DOHH2 (cell line): ENCODE data around the gene YWHAE.

Experiments
- H3F3A ChIP-seq: fragments of 200-600 bp; sonication (generic), shearing (Covaris generic); 2 replicates; pipeline ENCODE4 v1.6.0; 2016; ENCODE audit warnings: antibody characterized with exemption, mild to moderate bottlenecking; ENCODE audit not compliant: control insufficient read depth, insufficient read depth
- H3K27ac ChIP-seq: fragments of 200-600 bp; sonication (generic); 2 replicates; pipeline ENCODE4 v1.5.1; 2014; ENCODE audit warnings: low read depth, mild to moderate bottlenecking, low read length, moderate library complexity
- H3K27me3 ChIP-seq: fragments of 200-600 bp; sonication (generic); 2 replicates; pipeline ENCODE4 v1.6.1; 2014; ENCODE audit warnings: mild to moderate bottlenecking, low read length, mixed read lengths; ENCODE audit not compliant: control insufficient read depth
- H3K36me3 ChIP-seq: fragments of 200-600 bp; sonication (generic); 2 replicates; pipeline ENCODE4 v1.6.1; 2014; ENCODE audit warnings: mild to moderate bottlenecking, low read length, moderate library complexity, mixed read lengths; ENCODE audit not compliant: control insufficient read depth
- H3K4me1 ChIP-seq: fragments of 200-600 bp; sonication (generic); 2 replicates; pipeline ENCODE4 v1.6.1; 2014; ENCODE audit warnings: mild to moderate bottlenecking, low read length, mixed read lengths; ENCODE audit not compliant: control insufficient read depth
- H3K4me2 ChIP-seq: fragments of 200-600 bp; sonication (generic); 2 replicates; pipeline ENCODE4 v1.6.0; 2014; ENCODE audit warnings: mild to moderate bottlenecking, low read length, moderate library complexity
- H3K4me3 ChIP-seq: fragments of 200-600 bp; sonication (generic); 2 replicates; pipeline ENCODE4 v1.5.1; 2014; ENCODE audit warnings: mild to moderate bottlenecking, low read length, mixed read lengths
- H3K79me2 ChIP-seq: fragments of 200-600 bp; sonication (generic); 2 replicates; pipeline ENCODE4 v1.6.1; 2014; ENCODE audit warnings: mild to moderate bottlenecking, low read length, mixed read lengths; ENCODE audit not compliant: control insufficient read depth
- H3K9me2 ChIP-seq: fragments of 200-600 bp; sonication (generic); replicated peaks from 2 replicates; pipeline ENCODE4 v1.6.1; 2014; ENCODE audit warnings: mild to moderate bottlenecking, low read length, mixed read lengths; ENCODE audit not compliant: control insufficient read depth
- H3K9me3 ChIP-seq: fragments of 200-600 bp; sonication (generic); 2 replicates; pipeline ENCODE4 v1.6.1; 2014; ENCODE audit warnings: antibody characterized with exemption, low read length, mixed read lengths; ENCODE audit not compliant: control insufficient read depth, insufficient read depth
- H4K20me1 ChIP-seq: fragments of 200-600 bp; sonication (generic); 2 replicates; pipeline ENCODE4 v1.6.0; 2014; ENCODE audit warnings: low read depth, mild to moderate bottlenecking, antibody characterized with exemption, low read length, moderate library complexity; ENCODE audit not compliant: control insufficient read depth, insufficient read depth
- CTCF ChIP-seq: fragments of 200-600 bp; sonication (generic); IDR thresholded peaks from one replicate; pipeline ENCODE4 v1.5.1; 2014; ENCODE audit warnings: antibody characterized with exemption, mild to moderate bottlenecking, low read depth, low read length; ENCODE audit not compliant: poor library complexity, severe bottlenecking
- EZH2phosphoT487 ChIP-seq: fragments of 200-600 bp; sonication (generic); IDR thresholded peaks from 2 replicates; pipeline ENCODE4 v1.6.1; 2017; ENCODE audit warnings: borderline replicate concordance, mild to moderate bottlenecking, antibody characterized with exemption, low read length, moderate library complexity, mixed read lengths

Gene YWHAE

GRCh38 chr17:1372618-1373017 is 27.4 kb downstream of the YWHAE start:
- Histone ChIP-seq H3K9me2 (no peaks in the 10 kb centered on the region), H3F3A (peaks cover 45% of the 10 kb centered on the region), H3K4me1 (peaks cover 64% of the 10 kb centered on the region), H3K4me2 (no peak overlapping the region), H3K27me3 (no peaks in the 10 kb centered on the region), H3K27ac (no peak overlapping the region), H3K36me3 (peaks cover 70% of the 10 kb centered on the region), H3K79me2 (peaks cover 100% of the 10 kb centered on the region), H3K9me3 (no peaks in the 10 kb centered on the region), H3K4me3 (no peak overlapping the region), H4K20me1 (peaks cover 67% of the 10 kb centered on the region)
- no peak for TF ChIP-seq CTCF
- TF ChIP-seq EZH2phosphoT487, result no peak

- peaks cover 51% of the 10 kb centered on the region for H3F3A ChIP-seq
Measured at GRCh38 chr17:1371893-1372590, 28.0 kb downstream of the YWHAE start.

GRCh38 chr17:1368588-1368987 is 31.4 kb downstream of the YWHAE start:
- Histone ChIP-seq H3K27ac (no peak overlapping the region), H3K4me1 (peaks cover 61% of the 10 kb centered on the region), H3K36me3 (peaks cover 54% of the 10 kb centered on the region)

More at GRCh38 chr17:1371893-1372590, 28.0 kb downstream of the YWHAE start:
- peaks cover 67% of the 10 kb centered on the region for H4K20me1 ChIP-seq
- no peaks in the 10 kb centered on the region for H3K27me3 ChIP-seq
- H3K4me1 ChIP-seq, result peaks cover 64% of the 10 kb centered on the region
- H3K9me2 ChIP-seq, result no peaks in the 10 kb centered on the region
- no peak for TF ChIP-seq EZH2phosphoT487
- no peak for TF ChIP-seq CTCF
- no peak overlapping the region for H3K4me2 ChIP-seq
- H3K79me2 ChIP-seq, result peaks cover 100% of the 10 kb centered on the region
- no peak overlapping the region for H3K27ac ChIP-seq
- no peaks in the 10 kb centered on the region for H3K9me3 ChIP-seq
- no peak overlapping the region for H3K4me3 ChIP-seq
- H3K36me3 ChIP-seq, result peaks cover 70% of the 10 kb centered on the region

More at GRCh38 chr17:1368588-1368987, 31.4 kb downstream of the YWHAE start:
- Histone ChIP-seq H3K27me3 (no peaks in the 10 kb centered on the region), H3K4me3 (no peak overlapping the region), H4K20me1 (peaks cover 56% of the 10 kb centered on the region), H3K79me2 (peaks cover 100% of the 10 kb centered on the region), H3F3A (peaks cover 60% of the 10 kb centered on the region), H3K4me2 (no peak overlapping the region), H3K9me3 (no peaks in the 10 kb centered on the region), H3K9me2 (no peaks in the 10 kb centered on the region)
- no peak for TF ChIP-seq EZH2phosphoT487
- no peak for TF ChIP-seq CTCF
